HG03442 (cell line): ENCODE data around the gene PTCH1.

ENCODE experiments used
- ATAC-seq: cut with Tn5 transposase; IDR thresholded peaks from one replicate; pipeline ENCODE4 v1.9.1; 2021; ENCODE audit warnings: mild to moderate bottlenecking, moderate library complexity; ENCODE audit not compliant: unreplicated experiment

Gene PTCH1

DNA sequence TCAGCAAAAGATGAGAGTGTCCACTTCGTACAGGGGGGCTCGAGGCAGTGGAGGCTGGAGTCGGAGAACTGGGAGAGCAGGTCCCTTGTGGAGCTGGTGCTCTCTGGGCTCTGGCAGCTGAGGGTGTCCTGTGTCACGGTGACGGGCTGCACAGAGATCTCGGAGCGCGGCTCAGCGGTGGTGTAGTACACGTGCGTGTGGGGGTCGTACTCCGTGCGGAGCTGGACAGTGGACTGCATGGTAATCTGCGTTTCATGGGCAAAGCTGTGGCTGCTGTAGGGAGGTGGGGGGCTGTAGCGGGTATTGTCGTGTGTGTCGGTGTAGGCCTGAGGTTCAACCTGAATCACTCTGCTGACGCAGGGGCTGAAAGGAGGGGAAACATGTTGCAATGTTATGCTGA, 48.0 kb downstream of the PTCH1 start:
- ATAC-seq, result no peak

DNA sequence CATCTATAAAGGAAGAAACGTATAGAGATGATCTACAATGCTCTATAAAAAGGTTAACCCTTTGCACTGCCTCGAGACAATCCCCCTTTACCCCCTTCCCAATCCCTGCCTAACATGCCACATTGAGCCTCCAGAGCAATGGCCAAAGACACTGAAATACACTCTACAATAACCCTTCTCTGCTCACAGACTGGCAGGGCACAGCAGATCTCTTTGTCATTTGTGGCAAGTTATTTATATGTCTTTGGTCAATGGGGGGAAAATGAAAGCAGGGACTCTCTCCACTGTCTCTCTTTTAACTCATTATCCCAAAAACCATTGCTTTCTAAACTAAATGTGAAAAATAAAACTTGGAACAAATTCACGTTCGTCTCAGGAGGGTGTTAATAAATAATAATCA, 51.7 kb downstream of the PTCH1 start:
- ATAC-seq, result no peak

DNA sequence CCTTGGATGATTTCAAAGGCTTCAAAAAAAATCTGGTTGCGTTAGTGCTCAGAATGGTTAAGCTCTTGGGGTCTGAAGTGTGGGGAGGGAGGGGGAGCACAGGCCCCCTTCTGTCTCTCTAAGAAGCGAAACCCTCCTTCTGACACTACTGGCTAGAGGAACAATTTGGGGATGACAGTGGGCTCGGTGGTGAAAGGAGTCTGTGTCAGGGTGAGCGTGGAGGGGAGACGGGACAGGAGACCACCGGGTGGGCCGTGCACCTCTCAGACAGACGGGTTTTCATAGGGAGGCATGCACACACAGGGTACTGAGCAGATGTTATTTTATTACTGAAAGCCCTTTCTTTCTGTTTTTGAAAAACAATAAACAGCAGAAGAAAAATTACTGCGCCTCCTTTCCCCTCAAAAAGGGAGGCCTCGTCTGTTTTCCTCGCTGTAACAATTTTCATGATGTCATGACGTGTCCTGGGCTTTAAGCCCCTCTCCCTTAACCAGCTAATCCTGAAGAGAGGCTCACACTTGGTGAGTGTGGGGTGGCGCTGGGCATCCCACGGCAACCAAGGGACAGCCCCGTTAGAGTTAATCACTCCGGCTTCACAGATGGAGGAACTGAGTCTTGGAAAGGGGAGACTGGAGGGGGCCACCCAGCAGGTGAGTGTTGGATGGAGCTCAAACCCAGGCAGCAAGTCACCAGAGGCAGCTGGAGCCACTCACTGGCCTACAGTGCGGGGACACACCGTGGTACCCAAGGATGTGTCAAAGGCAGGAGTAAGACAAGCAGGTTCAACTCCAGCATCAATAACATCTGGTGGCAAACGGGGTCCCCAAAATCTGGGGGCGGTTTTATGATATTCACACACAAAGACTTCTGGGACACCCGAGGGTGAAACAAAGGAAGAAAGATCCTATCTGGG, 53.4 kb downstream of the PTCH1 start:
- peak; percentile 9 for ATAC-seq

DNA sequence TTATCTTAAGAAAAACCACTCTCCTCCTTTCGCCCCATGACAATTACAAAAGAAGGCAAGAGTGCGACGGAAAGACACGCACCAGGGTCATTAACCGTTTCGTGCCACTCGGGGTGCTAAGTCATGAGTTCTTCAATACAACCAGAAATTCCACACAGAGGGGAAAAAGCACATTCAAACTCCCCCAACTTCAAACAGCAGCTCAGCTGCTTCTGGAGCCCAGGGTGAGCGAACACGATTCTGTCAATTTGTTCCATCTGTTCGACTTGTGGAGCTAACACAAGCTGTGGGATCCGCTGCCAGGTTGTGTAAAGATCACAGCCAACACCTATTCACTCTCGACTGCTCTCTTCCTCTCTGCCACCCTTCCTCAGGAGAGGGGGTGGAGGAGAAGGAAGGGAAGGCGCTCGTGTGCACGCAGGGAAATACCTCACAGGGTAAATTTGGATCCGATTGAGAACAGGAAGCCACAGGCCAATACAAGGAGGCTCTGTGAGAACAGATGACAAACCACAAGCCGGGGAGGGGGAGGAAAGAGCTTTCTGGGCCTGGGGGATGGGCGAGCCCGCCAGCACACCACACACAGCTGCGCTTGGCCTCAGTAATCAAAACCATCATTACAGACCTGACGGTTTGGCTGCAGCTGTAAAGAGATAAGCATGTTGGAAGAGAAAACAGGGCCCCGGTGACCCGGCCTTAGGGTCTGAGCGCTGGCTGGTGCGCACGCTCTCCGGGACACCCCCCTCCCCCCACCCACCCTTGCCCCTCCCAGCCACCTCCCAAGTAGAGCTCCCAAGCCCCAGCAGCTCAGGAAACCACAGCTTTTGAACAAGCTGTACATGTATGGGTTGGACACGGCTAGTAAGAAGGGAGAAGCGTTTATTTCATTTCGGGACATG, 54.3 kb downstream of the PTCH1 start:
- peak; percentile 91 for ATAC-seq

DNA sequence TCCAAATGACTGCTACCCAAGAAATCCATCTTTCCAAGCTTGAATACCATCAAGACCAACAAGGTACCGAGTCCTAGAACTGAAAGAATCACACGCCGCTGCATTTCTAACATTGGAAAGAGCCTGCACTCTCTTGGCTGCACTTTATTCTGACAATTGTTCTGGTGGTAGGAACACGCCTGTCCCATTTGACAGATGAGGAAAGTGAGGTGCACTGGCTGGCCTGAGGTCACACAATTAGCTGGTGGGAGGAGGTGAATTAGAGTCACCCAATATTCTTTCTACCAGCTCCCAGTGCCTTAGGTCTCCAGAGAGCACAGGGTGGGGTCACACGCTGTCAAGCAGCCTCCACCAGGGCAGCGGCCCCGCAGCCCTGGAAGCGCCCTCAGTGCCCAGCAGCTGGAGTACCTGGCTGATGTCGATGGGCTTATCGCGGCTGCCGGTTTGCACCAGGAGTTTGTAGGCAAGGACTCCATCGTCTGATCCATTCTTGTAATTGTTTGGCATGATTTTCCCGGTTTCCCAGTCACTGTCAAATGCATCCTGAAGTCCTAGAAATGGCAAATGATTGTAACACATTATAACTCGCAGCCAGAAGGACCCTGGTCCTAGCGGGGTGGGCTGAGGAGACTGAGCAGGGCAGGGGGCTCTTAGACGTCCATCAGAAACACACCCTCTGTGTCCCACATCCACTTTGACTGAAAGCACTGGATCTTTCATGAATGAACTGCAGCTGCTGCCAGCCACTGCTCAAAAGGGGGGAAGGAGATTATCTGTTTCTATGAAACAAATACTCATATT, 55.1 kb downstream of the PTCH1 start:
- ATAC-seq, result no peak

DNA sequence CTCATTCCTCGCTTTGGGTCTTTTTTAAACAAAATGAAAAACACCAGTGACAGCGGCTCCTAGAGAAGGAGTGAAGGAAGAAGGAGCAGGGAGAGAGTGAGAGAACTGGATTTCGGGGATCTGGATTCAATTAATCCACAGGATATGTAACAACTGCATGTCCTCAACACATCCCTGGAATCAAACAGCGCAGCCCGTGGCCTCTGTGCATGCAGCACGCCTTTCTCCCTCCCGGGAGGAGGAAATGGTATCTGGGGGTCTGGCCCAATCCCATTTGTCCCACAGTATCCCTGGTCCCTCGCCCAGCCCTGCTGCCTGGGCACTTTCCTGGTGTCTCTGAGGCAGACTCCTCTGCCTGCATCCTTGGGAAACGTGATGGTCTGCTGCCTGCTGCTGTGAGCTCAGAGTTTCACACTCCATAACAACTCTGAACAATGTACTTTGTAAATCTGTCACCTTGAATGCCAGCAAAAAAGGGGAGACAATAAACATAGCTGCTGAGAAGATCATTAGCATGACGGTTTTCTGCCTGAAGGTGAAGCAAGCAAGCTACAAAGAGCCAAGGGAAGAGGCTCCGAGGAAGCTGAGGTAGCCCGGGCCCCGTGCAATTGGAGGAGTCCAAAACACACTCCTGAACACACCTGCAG, 56.1 kb downstream of the PTCH1 start:
- ATAC-seq, result no peak

DNA sequence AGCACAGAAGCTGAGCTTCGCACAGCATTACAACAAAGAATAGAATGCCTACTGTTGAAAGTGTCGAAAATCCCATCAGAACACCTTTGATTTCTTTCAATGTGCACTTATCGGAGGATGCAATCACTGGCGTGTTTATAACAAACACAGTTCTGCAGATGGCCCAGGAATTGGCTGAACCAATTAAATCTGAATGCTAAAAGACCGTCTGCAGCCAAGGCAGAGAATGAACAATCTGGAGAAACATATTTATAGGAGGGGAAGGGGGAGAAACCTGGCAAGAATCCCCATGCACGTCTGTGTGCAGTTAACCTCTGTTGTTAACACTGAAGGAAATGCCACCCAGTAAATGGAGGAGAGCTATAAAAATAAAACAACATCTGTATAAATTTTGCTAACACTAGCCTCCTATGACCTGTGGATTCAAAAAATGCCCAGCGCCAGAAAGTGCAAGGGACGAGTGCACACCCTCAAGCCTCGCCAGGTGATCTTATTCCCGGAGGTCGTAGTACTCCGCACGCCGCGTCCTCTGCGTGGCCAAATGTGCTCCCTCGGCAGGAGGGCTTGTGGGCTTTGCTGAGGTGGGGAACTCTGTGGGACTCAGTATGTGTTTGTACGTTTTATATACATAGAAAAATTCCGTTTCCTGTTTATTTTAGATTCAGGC, 56.8 kb downstream of the PTCH1 start:
- ATAC-seq, result no peak

DNA sequence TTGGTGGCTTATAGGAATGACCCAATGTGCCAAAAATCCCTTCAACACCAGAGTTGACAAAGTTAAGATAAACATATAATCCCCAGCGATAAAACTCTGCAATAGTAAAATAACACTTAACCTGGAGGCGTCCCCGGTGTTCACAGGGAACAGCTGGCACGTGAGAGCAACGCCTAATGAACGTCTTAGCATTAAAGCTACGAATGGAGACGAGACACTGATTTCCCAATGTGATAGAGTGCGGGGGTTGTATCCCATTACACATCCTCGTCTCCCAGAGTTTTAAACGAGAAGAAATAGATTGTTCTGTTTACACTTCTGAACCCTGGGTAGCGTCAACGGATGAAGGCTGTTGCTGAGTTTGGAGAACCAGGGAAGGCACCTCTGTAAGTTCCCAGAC, 57.6 kb downstream of the PTCH1 start:
- no peak for ATAC-seq

DNA sequence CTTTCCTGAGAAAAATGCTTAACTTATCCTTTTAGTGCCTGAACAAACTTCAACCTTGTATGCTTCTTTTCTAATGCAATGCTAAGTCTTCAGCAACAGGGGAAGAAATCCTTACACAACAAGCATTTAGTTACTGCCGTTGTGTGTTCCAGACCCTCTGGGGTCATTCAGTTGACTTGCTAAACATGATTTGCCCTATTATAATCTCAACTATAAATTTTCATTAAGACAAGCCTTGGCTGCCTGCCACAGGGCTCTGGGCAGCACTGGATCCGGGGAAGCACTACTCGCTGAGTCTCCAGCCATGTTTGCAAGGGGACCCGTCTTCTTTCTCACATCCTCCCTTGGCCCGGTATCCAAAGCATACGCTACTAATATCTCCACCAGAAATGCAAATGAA, 58.1 kb downstream of the PTCH1 start:
- no peak for ATAC-seq

DNA sequence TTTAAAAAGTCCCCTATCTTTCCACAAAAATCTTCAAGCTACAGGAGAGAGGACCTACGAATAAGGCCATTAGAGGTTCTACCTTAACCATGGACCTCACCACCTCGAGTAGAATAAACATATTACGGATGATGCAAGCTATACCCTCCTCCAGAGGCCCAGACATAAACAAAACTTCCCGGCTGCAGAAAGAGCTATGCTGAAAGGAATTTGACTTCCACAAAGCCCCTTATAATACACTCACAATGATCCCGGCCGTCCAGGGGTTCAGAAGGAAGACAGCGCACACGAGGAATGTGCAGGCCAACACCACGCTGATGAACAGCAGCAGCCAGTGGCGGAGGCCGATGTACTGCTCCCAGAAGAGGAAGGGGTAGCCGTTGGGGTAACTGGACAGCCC, 59.0 kb downstream of the PTCH1 start:
- ATAC-seq, result no peak

DNA sequence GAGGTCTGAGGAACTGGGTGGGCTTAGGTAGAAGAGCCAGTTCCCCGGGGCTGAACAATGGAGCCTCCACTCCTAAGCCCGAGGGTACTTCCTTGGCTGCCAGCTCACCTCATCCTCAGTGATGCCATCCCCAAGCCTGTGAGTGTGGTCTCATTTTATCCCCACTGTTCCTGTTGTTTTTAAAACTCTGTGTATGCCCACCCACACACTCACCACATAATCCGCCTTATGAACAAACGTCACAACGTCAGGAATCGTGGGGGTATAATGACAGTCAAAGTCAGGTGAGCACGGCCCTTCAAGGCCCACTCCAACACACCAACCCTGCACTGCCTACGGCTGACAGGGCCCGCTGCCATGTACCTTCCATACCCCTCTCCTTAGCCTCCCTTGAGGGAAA, 61.1 kb downstream of the PTCH1 start:
- ATAC-seq, result no peak

DNA sequence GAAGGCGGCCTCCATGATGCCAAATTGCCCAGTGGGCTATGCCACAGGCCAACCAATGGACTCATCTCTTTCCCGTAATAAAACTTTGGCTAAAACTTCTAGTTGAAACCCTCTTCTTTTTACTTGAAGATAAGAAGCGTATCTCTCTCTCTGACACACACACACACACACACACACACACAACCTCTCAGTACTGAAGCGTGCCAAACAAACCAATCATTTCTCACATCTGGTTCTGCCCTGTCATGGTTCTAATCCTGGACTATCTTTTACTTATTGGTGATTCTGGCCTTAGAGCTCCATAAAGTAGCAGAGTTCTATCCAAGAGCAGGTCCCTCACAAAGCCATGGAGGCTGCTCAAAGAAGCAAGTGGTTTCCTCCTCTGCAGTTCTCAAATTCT, 64.6 kb downstream of the PTCH1 start:
- ATAC-seq, result no peak

DNA sequence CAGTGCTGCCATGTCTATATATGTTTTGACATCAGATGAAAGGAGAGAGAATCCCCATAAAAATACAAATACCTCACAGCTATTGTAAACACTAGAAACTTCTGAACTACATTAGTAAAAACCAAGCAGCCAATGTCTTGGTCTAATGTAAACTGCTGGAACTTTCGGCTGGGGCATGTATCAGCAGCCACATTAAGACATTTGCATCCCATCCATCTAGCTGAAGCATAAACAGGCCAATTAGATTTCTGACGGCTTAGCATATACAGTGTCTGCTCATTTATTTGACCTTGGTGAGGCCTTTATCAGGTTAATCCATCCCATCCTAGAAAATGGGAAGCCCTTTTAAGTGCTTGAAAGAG, 65.7 kb downstream of the PTCH1 start:
- ATAC-seq, result no peak

DNA sequence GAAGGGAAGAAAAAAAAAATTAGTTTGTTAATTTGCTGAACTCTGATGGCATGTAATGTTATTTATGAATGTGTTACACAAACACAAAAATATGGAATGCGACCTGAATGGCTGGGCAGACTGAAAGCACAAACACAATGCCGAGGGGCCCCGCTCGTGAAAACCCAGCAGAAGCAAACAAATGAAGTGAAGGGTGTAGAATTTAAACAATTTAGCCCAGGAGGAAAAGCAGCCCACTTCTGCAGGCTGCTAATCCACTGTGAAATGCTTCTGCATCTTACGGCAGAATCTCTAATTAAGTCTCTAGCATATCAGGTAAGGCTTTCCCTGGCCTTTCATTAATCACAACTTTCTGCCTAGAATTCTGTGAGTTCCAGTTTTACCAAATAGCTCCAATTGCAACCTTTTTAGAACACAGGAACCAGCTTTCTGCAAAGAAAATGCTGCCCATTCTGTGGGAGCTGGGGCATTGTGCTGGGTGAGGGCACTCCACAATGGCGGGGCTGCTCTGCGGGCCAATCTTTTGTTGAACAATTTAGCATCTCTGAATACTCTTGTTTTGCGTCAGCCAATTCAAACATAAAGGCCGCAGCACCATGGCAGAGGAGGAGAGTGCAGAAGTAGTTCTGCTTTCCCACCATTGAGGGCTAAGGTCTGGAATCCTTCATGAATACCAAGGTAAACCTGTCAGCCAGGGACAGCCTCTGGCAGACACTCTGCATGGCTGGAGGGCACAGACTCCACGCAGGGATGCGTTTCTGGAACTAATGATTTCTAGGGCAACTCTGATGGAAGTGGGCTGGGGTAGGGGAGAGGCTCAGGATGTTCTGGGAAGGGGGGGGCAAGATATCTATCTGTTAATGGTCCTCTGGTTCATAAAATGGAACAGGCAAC, 66.4 kb downstream of the PTCH1 start:
- ATAC-seq, result no peak

DNA sequence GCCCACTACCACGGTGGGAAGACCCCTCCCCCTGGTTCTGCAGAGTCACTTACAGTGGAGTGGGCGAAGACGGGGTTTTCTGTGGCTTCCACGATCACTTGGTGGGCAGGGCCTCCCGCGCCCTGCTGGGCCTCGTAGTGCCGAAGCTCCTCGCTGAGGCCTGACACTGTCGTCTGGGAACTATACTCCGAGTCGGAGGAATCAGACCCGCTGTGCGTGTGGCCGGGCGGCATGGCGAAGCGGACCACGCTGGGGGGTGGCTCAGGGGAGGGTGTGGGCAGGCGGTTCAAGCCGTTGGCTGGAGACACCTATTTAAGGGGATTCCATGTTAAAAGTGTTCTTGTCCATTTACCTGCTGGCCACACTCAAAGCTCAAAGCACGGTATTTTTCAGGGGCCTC, 67.8 kb downstream of the PTCH1 start:
- ATAC-seq, result no peak

DNA sequence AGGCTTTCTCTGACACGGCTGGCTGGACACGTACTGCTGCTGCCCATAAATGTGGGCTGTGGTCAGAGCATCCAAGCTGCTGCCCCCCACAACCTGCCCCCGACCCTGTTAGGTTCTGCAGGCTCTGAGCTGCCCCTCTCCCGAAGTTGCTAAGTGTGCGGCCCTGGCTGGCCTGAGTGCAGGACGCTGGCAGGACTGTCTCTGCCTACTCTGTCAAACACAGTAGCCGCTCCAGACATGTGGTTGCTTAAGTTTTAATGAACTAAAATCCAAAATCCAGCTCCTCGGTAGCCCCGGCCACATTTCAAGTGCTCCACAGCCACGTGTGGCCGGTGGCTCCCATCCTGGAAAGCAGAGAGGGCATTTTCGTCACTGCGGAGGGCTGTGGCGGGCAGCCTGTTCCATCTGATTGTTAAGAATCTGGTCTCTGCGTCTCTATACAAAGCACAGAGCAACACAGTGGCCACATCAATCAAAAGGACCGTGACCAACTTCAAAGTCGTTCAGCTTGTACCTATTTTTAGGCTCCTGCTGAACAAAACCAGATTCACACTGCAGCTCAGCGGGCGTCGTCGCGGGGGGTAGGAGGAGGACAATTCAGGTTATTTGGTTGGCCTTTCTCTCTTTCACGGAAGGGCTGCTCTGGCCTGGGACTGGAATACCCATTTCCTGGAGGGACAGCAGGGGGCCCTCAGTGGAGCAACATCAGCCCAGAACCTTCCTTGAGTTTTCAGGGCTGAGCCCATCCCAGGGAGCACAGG, 68.9 kb downstream of the PTCH1 start:
- ATAC-seq, result no peak

DNA sequence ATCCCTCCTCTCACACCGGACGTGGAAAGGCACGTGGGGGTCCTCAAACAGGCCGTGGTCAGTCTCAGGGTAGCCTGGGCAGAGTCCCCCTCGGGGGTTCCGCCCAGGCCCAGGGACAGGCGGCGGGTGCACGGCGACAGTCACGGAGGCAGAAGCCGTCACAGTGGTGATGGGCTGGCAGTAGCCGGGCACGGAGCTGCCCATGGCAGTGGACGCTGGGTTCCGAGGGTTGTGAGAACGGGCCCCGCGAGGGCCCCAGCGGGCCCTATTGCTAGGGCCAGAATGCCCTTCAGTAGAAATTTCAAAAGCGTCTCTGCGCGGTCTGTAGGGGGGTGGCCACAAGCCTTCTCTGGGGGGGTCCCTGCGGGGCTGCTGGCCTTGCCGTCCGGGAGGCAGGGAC, 69.8 kb downstream of the PTCH1 start:
- ATAC-seq, result no peak

DNA sequence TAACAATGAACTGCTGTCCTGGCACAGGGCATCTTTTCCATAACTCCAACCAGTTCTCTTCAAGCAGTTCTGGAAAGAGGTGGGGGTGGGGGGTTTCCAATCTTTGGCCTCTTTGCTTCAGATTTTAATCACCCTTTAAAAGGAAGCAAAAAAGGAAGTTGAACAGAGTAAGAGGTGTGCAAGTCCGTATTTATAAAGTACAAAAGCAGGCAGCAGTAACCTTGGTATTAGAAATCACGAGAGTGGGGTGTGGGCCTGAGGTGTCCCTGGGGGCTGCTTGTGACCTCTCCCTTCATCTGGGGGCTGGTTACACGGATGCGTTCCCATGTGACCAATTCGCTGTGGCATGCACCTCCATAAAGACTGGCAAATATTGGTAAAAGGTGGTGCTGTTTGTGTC, 70.5 kb downstream of the PTCH1 start:
- no peak for ATAC-seq
